Measurements from ENCODE around the gene FUBP3.
A peak's percentile ranks its signal among the peaks of the same experiment; 100 is the strongest.

Gene FUBP3

DNA sequence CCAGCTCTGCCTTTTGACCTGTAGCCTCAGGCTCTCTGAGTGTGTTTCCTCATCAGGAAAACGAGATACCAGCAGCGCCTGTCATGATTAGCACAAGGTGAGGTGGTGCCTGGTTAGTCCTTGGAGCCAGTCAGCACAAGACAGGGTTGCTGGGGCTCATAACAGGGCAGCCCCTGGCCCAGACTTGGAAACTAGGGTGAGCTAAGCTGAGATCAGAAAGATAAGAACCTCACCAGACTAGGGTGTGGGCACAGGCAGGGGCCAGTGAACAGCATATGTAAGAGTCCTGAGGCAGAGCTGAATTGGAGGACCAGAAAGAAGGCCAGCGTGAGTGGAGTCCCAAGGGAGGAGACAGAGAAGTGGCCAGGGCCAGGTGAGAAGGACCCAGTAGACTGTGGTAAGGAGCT lies 42.7 kb upstream of the FUBP3 start:
- TF ChIP-seq, protein P1, sequence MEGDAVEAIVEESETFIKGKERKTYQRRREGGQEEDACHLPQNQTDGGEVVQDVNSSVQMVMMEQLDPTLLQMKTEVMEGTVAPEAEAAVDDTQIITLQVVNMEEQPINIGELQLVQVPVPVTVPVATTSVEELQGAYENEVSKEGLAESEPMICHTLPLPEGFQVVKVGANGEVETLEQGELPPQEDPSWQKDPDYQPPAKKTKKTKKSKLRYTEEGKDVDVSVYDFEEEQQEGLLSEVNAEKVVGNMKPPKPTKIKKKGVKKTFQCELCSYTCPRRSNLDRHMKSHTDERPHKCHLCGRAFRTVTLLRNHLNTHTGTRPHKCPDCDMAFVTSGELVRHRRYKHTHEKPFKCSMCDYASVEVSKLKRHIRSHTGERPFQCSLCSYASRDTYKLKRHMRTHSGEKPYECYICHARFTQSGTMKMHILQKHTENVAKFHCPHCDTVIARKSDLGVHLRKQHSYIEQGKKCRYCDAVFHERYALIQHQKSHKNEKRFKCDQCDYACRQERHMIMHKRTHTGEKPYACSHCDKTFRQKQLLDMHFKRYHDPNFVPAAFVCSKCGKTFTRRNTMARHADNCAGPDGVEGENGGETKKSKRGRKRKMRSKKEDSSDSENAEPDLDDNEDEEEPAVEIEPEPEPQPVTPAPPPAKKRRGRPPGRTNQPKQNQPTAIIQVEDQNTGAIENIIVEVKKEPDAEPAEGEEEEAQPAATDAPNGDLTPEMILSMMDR (IDR thresholded peaks at IDR 0.05; ENCODE audit: low read depth, low read length): no peak
- H3K27me3 ChIP-seq: no peaks in the 10 kb centered on the region
- no peaks in the 10 kb centered on the region for H3K36me3 ChIP-seq
- no peaks in the 10 kb centered on the region; the same call in 1 of the 2 replicates for H3K9me3 ChIP-seq
- no peak for DNase-seq
- no peak overlapping the region for H3K4me3 ChIP-seq (ENCODE audit: low read depth, low read length)
- H3K4me1 ChIP-seq: peaks cover 14% of the 10 kb centered on the region

DNA sequence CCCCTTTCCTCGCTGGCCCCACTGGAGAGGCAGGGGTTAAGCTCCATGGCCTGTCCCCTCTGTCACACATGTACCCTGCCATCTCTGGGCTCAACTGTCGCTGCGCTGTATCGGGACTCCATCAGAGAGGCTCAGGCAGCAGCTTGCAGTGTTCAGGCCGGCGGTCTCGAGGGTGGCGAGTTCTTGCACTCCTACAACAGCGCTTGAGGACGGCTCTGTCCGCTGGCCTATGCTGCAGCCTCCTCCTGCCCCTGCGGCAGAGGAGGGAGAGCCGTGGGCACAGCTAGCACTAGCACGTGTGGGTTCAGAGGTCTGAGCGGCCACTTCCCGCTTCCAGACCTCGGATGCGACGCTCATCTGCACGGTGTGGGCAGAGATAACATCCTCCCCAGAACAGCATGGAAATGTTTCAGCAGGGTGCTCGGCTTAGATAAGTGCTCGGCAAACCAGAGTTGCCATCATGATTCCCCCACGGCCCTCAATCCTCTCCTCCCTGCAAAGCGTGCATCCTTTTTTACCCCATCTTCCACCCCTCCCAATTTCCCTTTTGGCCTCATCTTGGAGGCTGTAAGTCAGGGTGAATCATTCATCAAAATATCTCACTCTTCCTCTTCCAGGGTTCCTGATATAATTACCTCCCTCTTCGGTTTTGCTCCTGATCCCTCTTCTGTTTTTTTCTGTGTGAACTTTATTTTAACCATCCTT lies 41.9 kb upstream of the FUBP3 start:
- no peaks in the 10 kb centered on the region for H3K27me3 ChIP-seq
- H3K36me3 ChIP-seq: no peaks in the 10 kb centered on the region
- no peaks in the 10 kb centered on the region; the same call in 1 of the 2 replicates for H3K9me3 ChIP-seq
- peak overlapping the region; percentile 21; the same call in 1 of the 2 replicates for H3K4me3 ChIP-seq (ENCODE audit: low read depth, low read length)
- peaks cover 14% of the 10 kb centered on the region for H3K4me1 ChIP-seq
- TF ChIP-seq, protein P1 (IDR thresholded peaks at IDR 0.05; ENCODE audit: low read depth, low read length): no peak
- DNase-seq: peak; percentile 45

DNA sequence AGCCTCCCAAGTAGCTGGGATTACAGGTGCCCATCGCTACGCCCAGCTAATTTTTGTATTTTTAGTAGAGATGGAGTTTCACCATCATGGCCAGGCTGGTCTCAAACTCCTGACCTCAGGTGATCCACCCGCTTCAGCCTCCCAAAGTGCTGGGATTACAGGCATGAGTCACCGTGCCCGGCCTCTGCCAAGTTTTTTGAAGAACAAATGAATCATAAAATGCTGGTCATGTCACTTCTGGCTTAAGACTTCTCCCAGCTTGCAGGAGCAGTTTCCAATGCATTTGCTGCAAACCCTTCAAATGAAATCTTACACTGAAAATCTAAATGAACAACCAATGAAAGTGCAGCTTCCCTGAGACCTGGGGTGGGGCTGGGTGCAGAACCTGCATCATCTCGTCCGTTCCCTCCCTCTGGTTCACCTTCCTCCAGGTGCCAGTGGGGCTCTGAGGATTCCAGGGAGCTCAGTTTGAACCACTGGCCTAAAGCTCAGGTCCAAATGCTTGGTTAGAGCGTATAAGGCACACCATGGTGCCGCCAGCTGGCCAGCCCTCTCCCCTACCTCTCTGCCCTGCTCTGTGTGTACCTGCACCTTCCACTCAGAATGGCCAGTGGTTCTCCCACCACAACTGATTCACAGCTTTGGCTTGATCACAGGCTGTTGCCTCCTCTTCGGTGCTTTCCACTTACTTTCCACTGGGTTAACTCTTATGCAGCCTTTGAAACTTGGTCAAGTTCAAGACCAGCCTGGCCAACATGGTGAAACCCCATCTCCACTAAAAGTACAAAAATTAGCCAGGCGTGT lies 39.8 kb upstream of the FUBP3 start:
- Histone ChIP-seq H3K36me3 (no peaks in the 10 kb centered on the region), H3K4me3 (ENCODE audit: low read depth, low read length) (no peak overlapping the region), H3K4me1 (peaks cover 14% of the 10 kb centered on the region), H3K9me3 (no peaks in the 10 kb centered on the region; the same call in 1 of the 2 replicates), H3K27me3 (no peaks in the 10 kb centered on the region)
- TF ChIP-seq, protein P1 (IDR thresholded peaks at IDR 0.05; ENCODE audit: low read depth, low read length): no peak
- DNase-seq: no peak

DNA sequence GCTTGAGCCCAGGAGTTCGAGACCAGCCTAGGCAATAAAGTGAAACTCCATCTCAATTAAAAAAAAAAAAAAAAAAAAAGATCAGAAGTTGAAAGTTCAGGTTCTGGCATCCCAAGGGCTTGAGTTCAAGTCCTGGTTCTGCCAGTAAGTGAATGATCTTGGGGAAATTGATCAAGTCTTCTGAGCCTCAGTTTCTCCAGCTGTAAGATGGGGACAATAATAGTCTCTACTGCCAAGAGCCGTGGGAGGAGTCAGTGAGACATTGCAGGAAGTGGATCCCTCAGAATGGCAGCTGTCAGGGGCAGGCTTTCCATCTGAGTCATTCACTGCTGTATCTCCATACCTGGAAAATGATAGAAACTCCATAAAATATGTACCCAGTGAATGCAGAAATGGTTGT lies 37.8 kb upstream of the FUBP3 start:
- TF ChIP-seq, protein P1 (IDR thresholded peaks at IDR 0.05; ENCODE audit: low read depth, low read length): no peak
- Histone ChIP-seq H3K9me3 (no peaks in the 10 kb centered on the region; the same call in 1 of the 2 replicates), H3K4me1 (peaks cover 9% of the 10 kb centered on the region), H3K4me3 (ENCODE audit: low read depth, low read length) (no peak overlapping the region), H3K27me3 (no peaks in the 10 kb centered on the region), H3K36me3 (no peaks in the 10 kb centered on the region)
- no peak for DNase-seq

DNA sequence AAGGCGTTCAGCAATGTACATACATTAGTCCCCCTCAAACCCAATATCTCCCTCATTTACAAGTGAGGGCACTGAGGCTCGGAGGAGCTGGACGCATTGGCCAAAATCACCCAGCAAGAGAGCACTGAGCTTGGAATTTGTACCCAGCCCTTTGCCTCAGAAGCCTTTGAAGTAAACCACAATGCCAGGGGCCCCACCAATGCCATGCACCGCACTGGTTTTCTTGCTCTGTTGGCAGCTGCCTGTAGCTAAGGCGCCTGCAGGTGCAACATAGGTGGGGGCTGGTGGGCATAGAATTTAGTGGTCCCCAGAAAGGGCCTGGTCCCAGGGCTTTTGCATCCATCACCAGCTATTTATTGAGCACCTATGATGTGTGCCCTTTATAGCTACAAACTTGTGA lies 37.3 kb upstream of the FUBP3 start:
- TF ChIP-seq, protein P1 (IDR thresholded peaks at IDR 0.05; ENCODE audit: low read depth, low read length): no peak
- H3K27me3 ChIP-seq: no peaks in the 10 kb centered on the region
- H3K4me1 ChIP-seq: peaks cover 7% of the 10 kb centered on the region
- DNase-seq: no peak
- H3K4me3 ChIP-seq (ENCODE audit: low read depth, low read length): no peak overlapping the region
- H3K9me3 ChIP-seq: no peaks in the 10 kb centered on the region; the same call in 1 of the 2 replicates
- no peaks in the 10 kb centered on the region for H3K36me3 ChIP-seq

Measured in BE2C (cell line).